Subcutaneous adipose tissue (tissue), 4 donors: ENCODE results near the gene HRNR. TPM values are rescaled to one million over a fixed set of nuclear protein-coding genes. Genes with fewer than 3 reads are reported as not detected.

Source experiments
- CTCF ChIP-seq: fragments of 450-650 bp; IDR thresholded peaks from one replicate; pipeline ENCODE4 v1.5.1; 2016; ENCODE audit warnings: low read depth, mild to moderate bottlenecking, control low read depth, antibody characterized with exemption, moderate library complexity
- total RNA-seq, 4 donors: library from RNA; depleted of rRNA; stranded (reverse); fragments of >200 nt; gene quantifications; one replicate each; pipeline ENCODE4 v1.1.0, GENCODE V29; 2016

HRNR gene
- total RNA-seq, 4 donors from 2014 or later: not detected

- TF ChIP-seq CTCF: no peak
Observed at GRCh38 chr1:152191711-152192110, 32.3 kb downstream of the HRNR start.

- no peak for TF ChIP-seq CTCF
Observed at GRCh38 chr1:152191260-152191659, 32.7 kb downstream of the HRNR start.

- TF ChIP-seq CTCF: no peak
Observed at GRCh38 chr1:152190589-152190988, 33.4 kb downstream of the HRNR start.

- TF ChIP-seq CTCF: no peak
Observed at GRCh38 chr1:152189657-152190442, 34.1 kb downstream of the HRNR start.

GRCh38 chr1:152188673-152189591 is 35.1 kb downstream of the HRNR start:
- TF ChIP-seq CTCF: no peak

- TF ChIP-seq CTCF: no peak
Observed at GRCh38 chr1:152186556-152187285, 37.3 kb downstream of the HRNR start.
